ENCODE data around the gene LRRC2.

Gene LRRC2

GRCh38 chr3:46479021-46479420 lies 87.1 kb downstream of the LRRC2 start:
- DNase-seq (ENCODE audit: low spot score), result no peak

GRCh38 chr3:46478341-46478740 lies 87.8 kb downstream of the LRRC2 start:
- no peak for DNase-seq (ENCODE audit: low spot score)

GRCh38 chr3:46477756-46478155 lies 88.3 kb downstream of the LRRC2 start:
- DNase-seq (ENCODE audit: low spot score), result no peak

GRCh38 chr3:46477145-46477544 lies 89.0 kb downstream of the LRRC2 start:
- no peak for DNase-seq (ENCODE audit: low spot score)

- no peak for DNase-seq (ENCODE audit: low spot score)
Observed at GRCh38 chr3:46472736-46473135, 93.4 kb downstream of the LRRC2 start.

- no peak for DNase-seq (ENCODE audit: low spot score)
Observed at GRCh38 chr3:46471371-46471914, 94.7 kb downstream of the LRRC2 start.

GRCh38 chr3:46470831-46471230 lies 95.3 kb downstream of the LRRC2 start:
- DNase-seq (ENCODE audit: low spot score), result no peak

- no peak for DNase-seq (ENCODE audit: low spot score)
Observed at GRCh38 chr3:46469680-46470357, 96.3 kb downstream of the LRRC2 start.

- no peak for DNase-seq (ENCODE audit: low spot score)
Observed at GRCh38 chr3:46468753-46469600, 97.1 kb downstream of the LRRC2 start.

GRCh38 chr3:46467562-46467961 lies 98.5 kb downstream of the LRRC2 start:
- DNase-seq (ENCODE audit: low spot score), result no peak

GRCh38 chr3:46466871-46467403 lies 99.2 kb downstream of the LRRC2 start:
- no peak for DNase-seq (ENCODE audit: low spot score)

- no peak for DNase-seq (ENCODE audit: low spot score)
Observed at GRCh38 chr3:46466273-46466672, 99.8 kb downstream of the LRRC2 start.
